C4-2B (cell line): ENCODE results near the gene KLF15.

Experiments used
- CTCF ChIP-seq: fragments of 450-650 bp; conservative IDR thresholded peaks from 2 replicates; pipeline ENCODE4 v1.5.1; 2017; ENCODE audit warnings: mild to moderate bottlenecking
- ZFX ChIP-seq: fragments of 450-650 bp; IDR thresholded peaks from 2 replicates; pipeline ENCODE4 v1.6.1; 2017

DNA sequence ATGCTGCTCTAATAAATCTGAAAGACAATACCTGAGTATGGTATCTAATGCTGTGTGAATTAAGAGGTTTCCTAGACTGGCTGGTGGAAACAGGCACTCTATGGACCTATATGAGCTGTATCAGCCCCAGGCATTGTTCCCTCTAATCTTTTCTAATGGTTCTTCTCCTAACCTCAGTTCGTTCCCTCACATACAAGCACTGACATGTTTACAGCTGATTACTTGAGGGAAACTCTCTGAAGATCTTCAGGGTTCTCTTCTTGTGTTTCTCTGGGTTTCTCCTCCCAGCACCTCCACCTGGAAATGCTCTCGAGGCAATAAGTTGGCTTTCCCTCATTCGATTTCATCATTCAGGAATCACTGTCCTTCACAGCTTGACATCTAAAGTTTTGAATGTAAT lies 52.9 kb downstream of the KLF15 start:
- TF ChIP-seq CTCF (no peak), ZFX (no peak)
